Heart right ventricle (tissue), 16 donors: ENCODE data around the gene FCGBP. TPM values are rescaled to one million over a fixed set of nuclear protein-coding genes. Genes with fewer than 3 reads are reported as not detected.

Experiments used
- ATAC-seq, 8 donors: fragments of 200-7000 bp; cut with Tn5 transposase; one replicate each; pipeline ENCODE4 v1.9.1; 2020; ENCODE audit warnings: mild to moderate bottlenecking in 8 of 8, moderate library complexity in 8 of 8, moderate number of reproducible peaks in 1 of 8
- DNase-seq, 2 donors: peaks; one replicate each; pipeline ENCODE4 v3.0.0-alpha.2; 2020
- H3K27ac ChIP-seq, 10 donors: fragments of 200-600 bp; sonication (generic) in 2 of 10; one replicate each; pipeline versions ENCODE4 v1.5.0 to v1.8.0; 2020 to 2022; ENCODE audit warnings: mild to moderate bottlenecking in 3 of 10
- H3K27me3 ChIP-seq, 7 donors: fragments of 200-600 bp; one replicate each; pipeline ENCODE4 v1.8.0; 2021 to 2022; ENCODE audit warnings: mild to moderate bottlenecking in 2 of 7
- H3K36me3 ChIP-seq, 9 donors: fragments of 200-600 bp; sonication (generic) in 1 of 9; one replicate each; pipeline versions ENCODE4 v1.5.0 to v1.8.0; 2020 to 2022; ENCODE audit warnings: mild to moderate bottlenecking in 2 of 9
- H3K4me1 ChIP-seq, 9 donors: fragments of 200-600 bp; sonication (generic) in 1 of 9; one replicate each; pipeline versions ENCODE4 v1.5.0 to v1.8.0; 2020 to 2022; ENCODE audit warnings: mild to moderate bottlenecking in 4 of 9
- H3K4me3 ChIP-seq, 10 donors: fragments of 200-600 bp; sonication (generic) in 2 of 10; one replicate each; pipeline versions ENCODE4 v1.5.0 to v1.8.0; 2020 to 2022; ENCODE audit warnings: mild to moderate bottlenecking in 7 of 10, moderate library complexity in 2 of 10
- H3K9me3 ChIP-seq, 11 donors: fragments of 200-600 bp in 10 of 11; sonication (generic) in 2 of 11; one replicate each; pipeline versions ENCODE4 v1.5.0 to v1.8.0; 2013 to 2022; ENCODE audit warnings: mild to moderate bottlenecking in 2 of 11, control low read depth in 1 of 11, moderate library complexity in 1 of 11
- CTCF ChIP-seq, 9 donors: fragments of 200-600 bp; sonication (generic) in 2 of 9; IDR thresholded peaks; one replicate each; pipeline versions ENCODE4 v1.5.0 to v1.8.0; 2021 to 2022; ENCODE audit warnings: antibody characterized with exemption in 9 of 9, mild to moderate bottlenecking in 5 of 9, moderate library complexity in 1 of 9
- WGBS, 2 donors: extraction: QIAGEN DNeasy Blood & Tissue Kit; methylation state at CpG; one replicate each; pipeline ENCODE4 v1.1.7; 2013; ENCODE audit warnings: inconsistent platforms in 1 of 2; 5-methylcytosine and 5-hydroxymethylcytosine counted together
- intact Hi-C, 10 donors: fragments of 100-400 bp; cut with DNase I; formaldehyde crosslinking; loops; one replicate each; pipeline versions ENCODE4 v1.11.1 to v1.14.2; 2022
- polyA plus RNA-seq, 2 donors: library from polyadenylated mRNA; stranded (reverse); fragments of 200-250 nt; gene quantifications; one replicate each; pipeline ENCODE4 v1.2.3, GENCODE V29; 2013
- total RNA-seq, 10 donors: library from RNA; stranded (reverse); fragmentation: NEBNext Ultra II Directional in 3 of 10; extraction: Animal tissue kit (Norgen Biotek cat#: 25700) in 3 of 10; gene quantifications; one replicate each; pipeline versions ENCODE4 v1.2.1 to v1.2.4, GENCODE V29; 2021 to 2023
- donor health status: Arrhythmogenic right ventricular cardiomyopathy.
- donor health status: ischemic (EF 13 %, LVEDD 7.1; RV severe dilation, severe dysfunction).
- donor health status: healthy with polysubstance abuse.
- donor health status: DM: no; HTN: yes; CAD: no.
- donor health status: DM: no; HTN: no; CAD: no.
- donor health status: ischemic (EF 25% LVEDD 6.9; RV normal size, moderate dysfunction).
- donor health status: ischemic (EF 25% LVEDD 5.7; RV mildly dilated, moderate dysfunction).
- donor health status: healthy.
- donor health status: DM: yes; HTN: yes; CAD: no.
- donor health status: Ischemic cardiomyopathy.
- donor health status: ischemic (EF 35%, LVEDD 5.7; RV mildly dilated, moderate dysfunction).
- donor health status: nonischemic (EF 11% LVEDD 7.7; RV severe dilation, severe dysfunction).
- donor health status: DM: yes; HTN: yes; CAD: no.
- donor health status: PGD.
- donor health status: ischemic (EF 29% LVEDD 5.4; RV normal size, mild dysfunction).
- donor health status: nonischemic (EF 23%, LVEDD 6.1; RV moderate dilation, normal function).

FCGBP gene
- total and polyA plus RNA-seq, 12 donors: 0.30 to 42.3 (median 1.5) TPM

GRCh38 chr19:39969681-39970424, 35.4 kb upstream of the FCGBP start:
- H3K4me3 ChIP-seq: peak overlapping the region; percentile 69 to 87 (median 80)

GRCh38 chr19:39969266-39969665, 34.8 kb upstream of the FCGBP start:
- TF ChIP-seq CTCF (IDR thresholded peaks at IDR 0.05): no peak
- DNase-seq: no peak
- intact Hi-C loops: loop anchor here in 2 of 10 donors (10.0 kb wide), 2 partner anchors 174 to 184 kb away; no protein-coding TSS in a partner anchor
- Histone ChIP-seq H3K27ac (peak overlapping the region in 2 of 10 donors; percentile 93 to 96), H3K4me3 (no peak overlapping the region), H3K27me3 (peaks cover 0 to 21% (median 0%) of the 10 kb centered on the region in 7 donors), H3K36me3 (peaks cover 0 to 23% (median 16%) of the 10 kb centered on the region in 9 donors), H3K4me1 (peaks cover 8 to 33% (median 16%) of the 10 kb centered on the region in 9 donors), H3K9me3 (no peaks in the 10 kb centered on the region)
- WGBS, 2 donors: 86 to 93% methylated on average over 6 of the region's 6 CpGs
- ATAC-seq: no peak

More at GRCh38 chr19:39969681-39970424, 35.4 kb upstream of the FCGBP start:
- intact Hi-C loops: loop anchor here in 8 of 10 donors (1.0 to 10.0 kb wide), 8 partner anchors 27 to 185 kb away; partner anchors contain the start of genes ZNF546 (in 3 of the 8) and FBL (in 2 of the 8)
- ATAC-seq (no peak), DNase-seq (no peak)
- H3K27me3 ChIP-seq: peaks cover 0 to 21% (median 0%) of the 10 kb centered on the region in 7 donors
- H3K27ac ChIP-seq: peak overlapping the region; percentile 70 to 96 (median 92)
- peaks cover 0 to 29% (median 22%) of the 10 kb centered on the region in 9 donors for H3K36me3 ChIP-seq
- H3K4me1 ChIP-seq: peaks cover 8 to 33% (median 16%) of the 10 kb centered on the region in 9 donors
- 75 to 76% methylated on average over 13 of the region's 13 CpGs for WGBS, 2 donors
- TF ChIP-seq CTCF (IDR thresholded peaks at IDR 0.05): no peak
- H3K9me3 ChIP-seq: no peaks in the 10 kb centered on the region

- DNase-seq (no peak), ATAC-seq (no peak)
- no peaks in the 10 kb centered on the region for H3K9me3 ChIP-seq
- H3K27me3 ChIP-seq: peaks cover 0 to 21% (median 0%) of the 10 kb centered on the region in 7 donors
- peaks cover 8 to 33% (median 16%) of the 10 kb centered on the region in 9 donors for H3K4me1 ChIP-seq
- H3K27ac ChIP-seq: peak overlapping the region in 1 of 10 donors; percentile 93
- H3K36me3 ChIP-seq: peaks cover 0 to 19% (median 12%) of the 10 kb centered on the region in 9 donors
- intact Hi-C loops: loop anchor here in 2 of 10 donors (10.0 kb wide), 2 partner anchors 174 to 184 kb away; no protein-coding TSS in a partner anchor
- no peak for TF ChIP-seq CTCF (IDR thresholded peaks at IDR 0.05)
- no peak overlapping the region for H3K4me3 ChIP-seq
- 93 to 97% methylated on average over 15 of the region's 15 CpGs for WGBS, 2 donors
Observed at GRCh38 chr19:39968789-39969188, 34.4 kb upstream of the FCGBP start.

GRCh38 chr19:39967561-39967960, 33.1 kb upstream of the FCGBP start:
- Histone ChIP-seq H3K9me3 (no peaks in the 10 kb centered on the region), H3K4me1 (peaks cover 8 to 30% (median 16%) of the 10 kb centered on the region in 9 donors), H3K27me3 (peaks cover 0 to 21% (median 0%) of the 10 kb centered on the region in 7 donors), H3K27ac (no peak overlapping the region), H3K36me3 (peaks cover 0 to 6% (median 6%) of the 10 kb centered on the region in 9 donors), H3K4me3 (no peak overlapping the region)
- ATAC-seq: no peak
- 89 to 94% methylated on average over 9 of the region's 9 CpGs for WGBS, 2 donors
- no peak for TF ChIP-seq CTCF (IDR thresholded peaks at IDR 0.05)
- intact Hi-C loops: loop anchor here in 2 of 10 donors (10.0 kb wide), 2 partner anchors 173 to 183 kb away; no protein-coding TSS in a partner anchor
- no peak for DNase-seq
